SK-N-SH (cell line): Measurements from ENCODE around the gene MSH5. TPM values are rescaled to one million over a fixed set of nuclear protein-coding genes. Genes with fewer than 3 reads are reported as not detected.

Experiments
- CTCF ChIA-PET: fragments of 300-600, 350-600 bp; formaldehyde crosslinking; extraction: SDS; loops from one replicate; lab custom pipeline; 2021; lab: Yijun Ruan, JAX
- POLR2A ChIA-PET: fragments of 350-600 bp; sonication (Branson Sonifier 250); formaldehyde crosslinking; extraction: SDS; loops from one replicate; lab custom pipeline; 2020; ENCODE audit warnings: antibody characterized with exemption, inconsistent platforms; lab: Yijun Ruan, JAX
- DNase-seq: peaks from one replicate; pipeline ENCODE4 v3.0.0; 2012
- H2AFZ ChIP-seq: fragments of 200-600 bp; sonication (generic); 2 replicates; pipeline ENCODE4 v1.8.1; 2016; ENCODE audit warnings: antibody characterized with exemption, mild to moderate bottlenecking, low read depth
- H3F3A ChIP-seq: fragments of 200-600 bp; sonication (generic); replicated peaks from 2 replicates; pipeline ENCODE3; 2016; ENCODE audit warnings: antibody characterized with exemption, mild to moderate bottlenecking; ENCODE audit not compliant: insufficient read depth
- H3K27ac ChIP-seq, 2 experiments: fragments of 200-500 bp in 1 of 2; fragments of 200-600 bp in 1 of 2; sonication (Bioruptor generic) in 1 of 2; sonication (generic), shearing (Covaris generic) in 1 of 2; 2 replicates each; pipeline versions ENCODE4 v1.5.1 to v1.6.1; 2014 to 2016; ENCODE audit warnings: low read depth in 2 of 2, inconsistent platforms in 1 of 2, low read length in 1 of 2, mild to moderate bottlenecking in 1 of 2, mixed read lengths in 1 of 2
- H3K27me3 ChIP-seq: fragments of 200-600 bp; sonication (generic), shearing (Covaris generic); 2 replicates; pipeline ENCODE4 v1.6.1; 2016; ENCODE audit warnings: mixed run types; ENCODE audit not compliant: insufficient read depth
- H3K36me3 ChIP-seq, 2 experiments: fragments of 200-500 bp in 1 of 2; fragments of 200-600 bp in 1 of 2; sonication (Bioruptor generic) in 1 of 2; sonication (generic) in 1 of 2; replicated peaks in 1 of 2; 2 replicates each; pipeline versions ENCODE3 to v1.5.1; 2014 to 2016; ENCODE audit warnings: low read length in 1 of 2, mild to moderate bottlenecking in 1 of 2; ENCODE audit not compliant: insufficient read depth in 2 of 2, control insufficient read depth in 1 of 2
- H3K4me1 ChIP-seq, 2 experiments: fragments of 200-500 bp in 1 of 2; fragments of 200-600 bp in 1 of 2; sonication (Bioruptor generic) in 1 of 2; sonication (generic), shearing (Covaris generic) in 1 of 2; 2 replicates each; pipeline versions ENCODE4 v1.5.1 to v1.6.1; 2014 to 2016; ENCODE audit warnings: low read depth in 1 of 2, low read length in 1 of 2, mixed run types in 1 of 2; ENCODE audit not compliant: insufficient read depth in 2 of 2, control insufficient read depth in 1 of 2
- H3K4me2 ChIP-seq: fragments of 200-600 bp; sonication (generic), shearing (Covaris generic); 2 replicates; pipeline ENCODE4 v1.6.1; 2017; ENCODE audit warnings: mixed run types
- H3K4me3 ChIP-seq, 2 experiments: fragments of 200-500 bp in 1 of 2; fragments of 200-600 bp in 1 of 2; sonication (Bioruptor generic) in 1 of 2; sonication (generic), shearing (Covaris generic) in 1 of 2; 2 replicates each; pipeline versions ENCODE4 v1.5.1 to v1.8.1; 2014 to 2016; ENCODE audit warnings: low read depth in 2 of 2, inconsistent platforms in 1 of 2, low read length in 1 of 2, mild to moderate bottlenecking in 1 of 2, mixed read lengths in 1 of 2, moderate library complexity in 1 of 2
- H3K79me2 ChIP-seq: fragments of 200-600 bp; sonication (generic); 2 replicates; pipeline ENCODE4 v1.8.1; 2017; ENCODE audit warnings: mild to moderate bottlenecking; ENCODE audit not compliant: insufficient read depth
- H3K9ac ChIP-seq: fragments of 200-600 bp; sonication (generic); 2 replicates; pipeline ENCODE4 v1.6.1; 2017; ENCODE audit warnings: mixed run types
- H3K9me2 ChIP-seq: fragments of 200-600 bp; sonication (generic); 2 replicates; pipeline ENCODE4 v1.6.1; 2017; ENCODE audit warnings: mixed run types
- H3K9me3 ChIP-seq: fragments of 200-600 bp; sonication (generic); 2 replicates; pipeline ENCODE4 v1.6.1; 2017; ENCODE audit warnings: mixed run types, mild to moderate bottlenecking, moderate library complexity
- H4K20me1 ChIP-seq: fragments of 200-600 bp; sonication (generic); 2 replicates; pipeline ENCODE4 v1.6.1; 2017; ENCODE audit warnings: mild to moderate bottlenecking, mixed run types; ENCODE audit not compliant: insufficient read depth
- EP300 ChIP-seq, 2 experiments: IDR thresholded peaks; 2 replicates each; pipeline versions ENCODE4 v1.4.0 to v1.6.1; 2012; ENCODE audit warnings: borderline replicate concordance in 1 of 2, low read depth in 1 of 2, low read length in 1 of 2
- FOSL2 ChIP-seq: IDR thresholded peaks from 2 replicates; pipeline ENCODE4 v1.4.0; 2012; ENCODE audit warnings: low read depth, mild to moderate bottlenecking, moderate library complexity, borderline replicate concordance
- FOXJ3 ChIP-seq: sonication (generic); formaldehyde crosslinking; IDR thresholded peaks from 2 replicates; pipeline ENCODE4 v1.5.1; 2020; ENCODE audit warnings: mild to moderate bottlenecking, missing genetic modification reagents
- GABPA ChIP-seq: IDR thresholded peaks from 2 replicates; pipeline ENCODE4 v1.4.0; 2012; ENCODE audit warnings: low read depth, mild to moderate bottlenecking
- GATA2 ChIP-seq: sonication (generic); formaldehyde crosslinking; IDR thresholded peaks from 2 replicates; pipeline ENCODE4 v1.5.0; 2020; ENCODE audit warnings: mild to moderate bottlenecking, missing genetic modification reagents
- JUND ChIP-seq: IDR thresholded peaks from 2 replicates; pipeline ENCODE4 v1.4.0; 2012
- MAX ChIP-seq: IDR thresholded peaks from 2 replicates; pipeline ENCODE4 v1.4.0; 2012; ENCODE audit warnings: low read depth
- MEF2A ChIP-seq: IDR thresholded peaks from 2 replicates; pipeline ENCODE4 v1.4.0; 2012; ENCODE audit warnings: low read depth, borderline replicate concordance
- NFIC ChIP-seq: IDR thresholded peaks from 2 replicates; pipeline ENCODE4 v1.4.0; 2012; ENCODE audit warnings: borderline replicate concordance
- NRF1 ChIP-seq: IDR thresholded peaks from 2 replicates; pipeline ENCODE4 v1.6.1; 2012; ENCODE audit warnings: low read depth, mild to moderate bottlenecking, low read length
- PBX3 ChIP-seq: IDR thresholded peaks from 2 replicates; pipeline ENCODE4; 2012
- REST ChIP-seq: IDR thresholded peaks from 2 replicates; pipeline ENCODE4 v1.6.1; 2012; ENCODE audit warnings: mild to moderate bottlenecking, low read depth, low read length, moderate library complexity
- TCF12 ChIP-seq: IDR thresholded peaks from 2 replicates; pipeline ENCODE4 v1.4.0; 2012
- USF1 ChIP-seq: IDR thresholded peaks from 2 replicates; pipeline ENCODE4 v1.4.0; 2012; ENCODE audit warnings: low read depth, borderline replicate concordance
- WGBS: methylation state at CpG from one replicate; pipeline ENCODE4 v1.1.6; 2017; ENCODE audit warnings: low lambda C conversion rate; 5-methylcytosine and 5-hydroxymethylcytosine counted together
- polyA plus RNA-seq, 3 experiments: library from polyadenylated mRNA; depleted of rRNA; stranded (reverse); fragments of >200 nt; gene quantifications; 2 replicates each; pipeline ENCODE4 v1.2.3, GENCODE V29; 2012

MSH5 gene
- polyA plus RNA-seq, 1 of the 3 experiments (the other 2 are of a cell fraction): 16.0 TPM

- POLR2A ChIA-PET: interaction anchor here (0.8 kb wide), 1 partner anchor 12 kb away, joined by 3 read pairs; no protein-coding TSS in a partner anchor
- H3K4me3 ChIP-seq: no peak overlapping the region
- H3K9me2 ChIP-seq: no peaks in the 10 kb centered on the region
- H4K20me1 ChIP-seq: no peaks in the 10 kb centered on the region
- H3K27me3 ChIP-seq: no peaks in the 10 kb centered on the region
- H3F3A ChIP-seq: peaks cover 3% of the 10 kb centered on the region
- H3K9ac ChIP-seq: no peak overlapping the region
- CTCF ChIA-PET: interaction anchor here (1.3 to 9.9 kb wide), 4 partner anchors 9 to 269 kb away, joined by 4 to 62 read pairs (median 6); no protein-coding TSS in a partner anchor
- no peak overlapping the region for H3K4me2 ChIP-seq
- H3K9me3 ChIP-seq: no peaks in the 10 kb centered on the region
- no peak overlapping the region for H3K27ac ChIP-seq
- 90% methylated on average over 31 of the region's 43 CpGs for WGBS
- no peak overlapping the region for H2AFZ ChIP-seq
- no peaks in the 10 kb centered on the region for H3K79me2 ChIP-seq
- H3K36me3 ChIP-seq: peaks cover 6 to 51% of the 10 kb centered on the region in 2 experiments
- H3K4me1 ChIP-seq: peaks cover 9 to 10% of the 10 kb centered on the region in 2 experiments; a peak in 2 of 4 replicates
- DNase-seq: no peak
- no peak for TF ChIP-seq REST
- TF ChIP-seq MEF2A: no peak
- no peak for TF ChIP-seq JUND
- TF ChIP-seq GABPA: no peak
- TF ChIP-seq GATA2 (CRISPR knock-in tag): no peak
- TF ChIP-seq PBX3: no peak
- TF ChIP-seq FOSL2: no peak
- TF ChIP-seq NFIC: no peak
- no peak for TF ChIP-seq USF1
- no peak for TF ChIP-seq TCF12
- TF ChIP-seq NRF1: no peak
- no peak for TF ChIP-seq EP300 (IDR thresholded peaks at IDR 0.05; ENCODE audit: borderline replicate concordance in 1 of 2, low read depth in 1 of 2, low read length in 1 of 2)
- no peak for TF ChIP-seq FOXJ3 (CRISPR knock-in tag)
- TF ChIP-seq MAX: no peak
- TF ChIP-seq, all 33 proteins: peak for 0
Measured at GRCh38 chr6:31778999-31779885, 39.4 kb downstream of the MSH5 start.
